NCI-H2227 (cell line): ENCODE data around the gene GOLGA6L10.
"Not testable (repeated sequence)": the region's sequence is repeated elsewhere in the genome, so short reads cannot be mapped to it uniquely, and the experiment has no call there.

Experiments
- DNase-seq: peaks from one replicate; lab custom pipeline; 2025; ENCODE audit not compliant: unreplicated experiment; lab: John Stamatoyannopoulos, UW

Gene GOLGA6L10

GRCh38 chr15:82343851-82344250 is 5.4 kb downstream of the GOLGA6L10 start:
- DNase-seq = not testable (repeated sequence)

DNA sequence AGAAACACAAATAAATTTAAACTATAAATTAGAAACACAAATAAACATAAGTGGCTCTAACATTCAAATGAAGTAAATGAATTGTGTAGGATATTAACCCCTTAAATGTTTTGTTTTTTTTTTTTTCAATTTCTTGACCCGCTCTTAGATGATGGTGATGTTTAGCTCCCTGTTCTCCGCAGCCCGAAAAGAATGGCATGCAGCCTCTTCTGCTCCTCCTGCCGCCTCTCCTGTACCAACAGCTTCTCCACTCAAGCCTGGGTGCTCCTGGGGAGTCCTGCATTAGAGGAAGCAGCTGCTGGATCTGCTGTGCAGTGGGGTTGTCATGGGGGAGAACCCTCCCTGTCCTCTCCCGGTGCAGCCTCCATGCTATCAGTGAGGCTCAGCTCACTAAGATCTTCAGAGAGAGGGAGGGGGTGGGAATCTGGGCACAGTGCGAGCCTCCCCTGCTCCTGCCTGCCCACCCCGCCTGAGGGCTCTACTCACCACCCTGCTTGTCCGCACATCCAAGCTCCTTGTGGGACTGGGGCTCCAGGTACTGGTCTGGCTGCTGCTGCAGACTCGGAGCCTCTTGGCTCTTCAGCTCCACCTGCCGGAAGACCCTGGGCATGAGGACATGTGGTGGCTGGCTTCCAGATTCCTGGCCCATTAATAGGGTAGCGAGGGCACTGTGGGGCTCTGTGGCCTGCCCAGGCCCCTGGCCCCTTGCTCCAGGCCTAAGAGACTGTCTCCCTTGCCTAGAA is 6.5 kb downstream of the GOLGA6L10 start:
- not testable (repeated sequence) for DNase-seq

DNA sequence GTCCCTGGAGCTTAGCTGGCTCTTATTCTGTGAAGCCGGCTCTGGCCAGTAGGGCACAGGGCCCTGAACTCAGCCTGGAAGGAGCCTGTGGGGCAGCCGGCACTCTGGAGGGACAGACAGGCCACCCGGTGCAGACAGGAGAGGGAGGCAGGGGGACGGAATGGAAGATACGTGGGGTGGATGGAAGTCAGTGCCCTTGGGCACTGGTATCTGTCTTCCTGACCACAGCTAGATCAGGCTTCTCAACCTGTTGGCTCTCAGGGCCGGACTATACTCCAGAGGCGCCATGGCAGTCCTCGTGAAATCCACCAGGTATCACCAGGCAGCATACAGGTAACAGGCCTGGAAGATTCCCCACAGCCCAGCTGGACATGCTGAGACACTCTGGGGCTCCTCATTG is 10.7 kb downstream of the GOLGA6L10 start:
- DNase-seq = not testable (repeated sequence)

DNA sequence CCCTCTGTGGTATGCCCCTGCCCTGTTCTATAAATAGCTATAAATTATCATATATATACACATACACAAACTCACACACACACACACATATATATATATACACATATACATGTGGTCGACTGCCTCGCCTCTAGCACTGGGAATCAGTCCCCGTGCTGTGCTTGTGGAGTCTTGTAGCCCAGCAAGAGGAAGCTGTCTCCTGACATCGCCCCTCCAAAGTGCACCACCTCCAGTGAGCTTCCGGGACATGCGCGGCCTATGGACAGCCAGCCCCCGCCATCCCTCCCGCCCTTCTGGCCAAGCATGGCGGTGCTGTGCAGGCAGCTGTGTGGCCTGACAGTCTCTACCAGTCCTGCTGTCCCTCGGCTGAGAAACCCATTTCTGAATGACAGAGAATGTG is 11.2 kb downstream of the GOLGA6L10 start:
- not testable (repeated sequence) for DNase-seq

- DNase-seq = not testable (repeated sequence)
Measured at GRCh38 chr15:82337051-82337450, 12.2 kb downstream of the GOLGA6L10 start.

GRCh38 chr15:82336180-82336647 is 13.1 kb downstream of the GOLGA6L10 start:
- DNase-seq = not testable (repeated sequence)

GRCh38 chr15:82335006-82335405 is 14.3 kb downstream of the GOLGA6L10 start:
- not testable (repeated sequence) for DNase-seq

DNA sequence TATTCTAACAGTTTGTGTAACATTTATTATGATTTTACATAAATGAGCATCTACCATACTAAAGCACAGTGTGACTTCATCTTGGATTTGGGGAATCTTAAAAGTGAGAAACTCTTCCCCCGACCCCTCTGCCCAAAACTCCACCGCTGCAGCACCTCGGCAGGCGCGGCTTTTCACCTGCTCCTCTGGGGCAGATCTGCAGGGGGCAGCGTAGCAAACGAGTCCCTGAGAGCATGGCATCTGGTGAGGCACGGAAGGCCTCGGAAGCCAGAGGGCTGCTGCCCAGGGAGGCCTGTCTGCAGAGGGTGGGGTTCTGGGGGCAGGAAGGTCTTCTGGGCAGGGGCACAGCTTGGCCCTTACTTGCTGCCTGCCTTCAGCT is 14.7 kb downstream of the GOLGA6L10 start:
- DNase-seq = not testable (repeated sequence)

GRCh38 chr15:82333603-82334553 is 15.4 kb downstream of the GOLGA6L10 start:
- DNase-seq = not testable (repeated sequence)

DNA sequence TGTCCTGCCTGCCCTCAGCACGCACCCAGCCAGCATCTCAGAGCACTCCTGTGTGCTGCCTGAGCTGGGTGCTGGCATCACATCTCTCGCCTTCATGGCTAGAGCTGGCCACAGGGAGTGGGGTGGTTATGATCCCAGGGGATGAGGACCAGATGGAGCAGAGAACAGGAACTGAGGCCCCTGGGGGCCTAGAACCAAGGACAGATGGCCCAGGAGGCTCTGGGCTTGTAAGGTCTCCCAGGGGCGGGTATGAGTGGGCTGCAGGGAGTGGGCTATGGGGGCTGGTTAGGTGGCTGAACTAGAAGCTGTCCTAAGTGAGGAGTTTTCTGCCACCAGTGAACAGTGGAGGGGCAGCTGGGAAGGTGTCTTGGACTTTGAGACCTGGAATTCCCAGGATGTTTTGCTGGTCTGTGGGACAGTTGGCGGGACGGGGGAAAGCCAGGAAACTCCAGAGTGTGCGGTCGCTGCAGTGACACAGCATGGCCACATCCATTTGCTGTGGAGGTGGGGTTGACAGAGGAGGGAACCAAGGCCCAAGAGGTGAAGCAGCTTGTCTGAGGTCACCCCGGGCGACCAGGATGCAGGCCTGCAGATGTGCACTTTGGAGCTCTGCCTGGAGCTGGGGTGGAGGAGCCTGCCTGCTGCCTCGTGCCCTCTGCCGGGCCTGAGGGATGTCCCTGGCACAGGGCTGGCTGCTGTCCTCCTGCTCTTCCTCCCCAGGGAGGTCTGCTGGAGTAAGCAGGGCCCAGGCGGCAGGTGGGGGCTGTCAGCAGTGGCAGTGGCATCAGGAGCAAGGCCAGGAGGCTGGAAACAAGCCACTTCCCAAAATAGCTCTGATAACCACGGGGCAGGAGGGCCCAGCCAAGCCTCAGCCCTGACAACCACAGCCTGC is 16.3 kb downstream of the GOLGA6L10 start:
- DNase-seq = not testable (repeated sequence)

- DNase-seq = not testable (repeated sequence)
Measured at GRCh38 chr15:82331576-82332304, 17.5 kb downstream of the GOLGA6L10 start.

DNA sequence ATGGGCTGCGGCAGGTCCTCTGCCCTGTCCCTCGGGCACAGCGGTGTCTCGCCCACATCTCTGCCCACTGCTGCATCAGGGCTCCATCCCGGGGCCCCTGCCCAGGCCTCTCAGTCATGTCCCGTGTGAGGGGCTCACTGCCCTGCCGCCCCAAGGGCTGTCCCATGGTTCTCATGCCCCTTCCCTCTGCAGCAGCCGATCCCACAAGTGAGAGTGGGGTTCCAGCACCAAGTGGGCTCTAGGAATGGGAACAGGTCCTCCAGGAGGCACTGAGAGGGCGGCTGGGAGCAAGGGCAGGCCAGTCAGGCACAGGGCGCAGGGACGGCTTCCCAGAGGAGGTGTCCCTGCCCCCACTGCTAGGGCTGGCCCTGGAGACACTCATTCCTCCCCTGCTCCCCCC is 18.4 kb downstream of the GOLGA6L10 start:
- not testable (repeated sequence) for DNase-seq

DNA sequence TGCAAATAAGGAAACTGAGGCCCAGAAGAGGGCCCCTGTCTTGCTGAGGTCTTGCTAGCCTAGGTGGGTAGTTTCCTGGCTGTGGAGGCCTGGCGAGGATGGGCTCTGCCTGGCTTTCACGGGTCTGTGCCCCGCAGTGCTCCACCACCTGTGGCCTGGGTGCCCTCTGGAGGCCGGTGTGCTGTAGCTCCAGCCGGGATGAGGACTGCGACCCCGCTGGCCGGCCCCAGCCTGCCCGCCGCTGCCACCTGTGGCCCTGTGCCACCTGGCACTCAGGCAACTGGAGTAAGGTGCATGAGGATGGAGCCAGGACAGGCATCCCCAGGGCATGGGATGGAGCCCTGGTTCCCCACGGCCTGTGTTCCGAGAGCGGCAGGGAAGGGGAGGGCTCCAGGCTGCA is 20.2 kb downstream of the GOLGA6L10 start:
- DNase-seq = not testable (repeated sequence)

DNA sequence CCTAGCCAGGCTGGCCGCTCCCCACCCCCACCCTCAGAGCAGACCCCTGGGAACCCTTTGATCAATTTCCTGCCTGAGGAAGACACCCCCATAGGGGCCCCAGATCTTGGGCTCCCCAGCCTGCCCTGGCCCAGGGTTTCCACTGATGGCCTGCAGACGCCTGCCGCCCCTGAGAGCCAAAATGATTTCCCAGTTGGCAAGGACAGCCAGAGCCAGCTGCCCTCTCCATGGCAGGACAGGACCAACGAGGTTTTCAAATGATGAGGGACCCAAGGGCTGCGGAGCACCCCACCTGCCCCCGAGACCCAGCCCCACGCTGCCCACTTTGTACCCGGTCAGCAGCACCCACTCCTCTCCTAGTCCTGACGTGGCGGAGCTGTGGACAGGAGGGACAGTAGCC is 21.9 kb downstream of the GOLGA6L10 start:
- DNase-seq = not testable (repeated sequence)

- not testable (repeated sequence) for DNase-seq
Measured at GRCh38 chr15:82326896-82327295, 22.4 kb downstream of the GOLGA6L10 start.

DNA sequence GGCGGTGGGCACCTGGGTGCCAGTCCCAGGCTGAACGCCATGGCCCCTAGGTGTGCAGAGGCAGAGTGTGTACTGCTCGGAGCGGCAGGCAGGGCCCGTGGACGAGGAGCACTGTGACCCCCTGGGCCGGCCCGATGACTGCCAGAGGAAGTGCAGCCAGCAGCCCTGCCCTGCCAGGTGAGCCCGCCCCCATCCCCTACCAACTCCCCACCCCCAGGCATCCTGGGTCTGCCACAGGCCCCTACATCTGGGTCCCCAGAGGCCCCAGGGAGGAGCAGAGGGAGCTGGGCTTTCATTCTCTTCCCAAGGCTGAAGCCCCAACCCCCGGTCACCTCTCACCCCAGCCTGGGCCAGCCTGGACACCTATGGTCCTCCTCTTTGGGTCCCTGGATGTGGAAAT is 23.6 kb downstream of the GOLGA6L10 start:
- DNase-seq = not testable (repeated sequence)

GRCh38 chr15:82324831-82325230 is 24.4 kb downstream of the GOLGA6L10 start:
- DNase-seq = not testable (repeated sequence)

- not testable (repeated sequence) for DNase-seq
Measured at GRCh38 chr15:82322488-82322887, 26.8 kb downstream of the GOLGA6L10 start.

DNA sequence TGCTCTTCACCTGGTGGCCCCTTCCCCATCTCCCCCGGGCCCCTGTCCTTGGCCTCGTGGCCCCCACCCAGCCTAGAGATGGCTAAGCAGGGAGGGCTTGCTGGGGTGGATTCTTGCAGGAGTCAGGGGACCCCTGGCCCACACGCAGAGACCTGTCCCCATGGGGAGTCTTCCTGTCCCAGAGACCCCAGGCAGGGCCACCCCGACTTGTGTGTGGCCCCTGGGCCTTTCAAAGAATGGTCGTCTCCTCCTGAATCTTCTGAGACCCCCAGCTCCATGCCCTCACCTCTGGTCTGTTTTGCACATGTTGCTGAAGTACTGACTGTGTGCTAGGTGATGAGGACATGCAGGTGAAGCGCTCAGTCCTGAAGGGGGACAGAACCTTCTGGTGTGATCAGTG is 28.4 kb downstream of the GOLGA6L10 start:
- DNase-seq = not testable (repeated sequence)
